ENCODE measurements around the gene PDK1. TPM values are rescaled to one million over a fixed set of nuclear protein-coding genes. Genes with fewer than 3 reads are reported as not detected.

PDK1 gene
- total RNA-seq, 1 donor from 2014 or later = 27.9 TPM

DNA sequence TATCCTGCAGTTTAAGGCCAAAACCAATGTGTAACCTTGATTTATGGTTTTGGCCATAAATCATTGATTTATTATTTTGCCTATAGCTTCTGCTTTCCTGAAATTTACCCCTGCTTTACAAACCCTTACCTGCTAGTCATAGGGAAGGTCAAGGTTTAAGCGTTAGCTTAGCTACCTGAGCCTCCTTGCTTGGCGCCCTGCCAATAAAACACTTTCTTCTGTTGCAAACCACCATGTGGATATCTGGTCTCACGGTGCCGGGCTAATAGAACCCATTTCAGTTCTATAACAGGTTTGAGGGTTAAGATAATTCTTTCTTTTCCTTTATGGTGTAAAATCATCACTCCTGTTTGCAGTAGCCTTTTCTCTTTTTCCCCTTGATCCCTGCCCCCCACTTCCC is 72.2 kb downstream of the PDK1 start:
- Mint-ChIP-seq H3K4me3 (ENCODE audit: unreplicated experiment) (no peak overlapping the region), H3K9me3 (ENCODE audit: low read depth) (peaks cover 5% of the 10 kb centered on the region), H3K36me3 (ENCODE audit: low read depth) (peaks cover 10% of the 10 kb centered on the region), H3K27me3 (ENCODE audit: low read depth) (no peaks in the 10 kb centered on the region), H3K27ac (ENCODE audit: unreplicated experiment) (no peak overlapping the region), H3K4me1 (ENCODE audit: low read depth) (peaks cover 16% of the 10 kb centered on the region)
- TF ChIP-seq, protein P1, sequence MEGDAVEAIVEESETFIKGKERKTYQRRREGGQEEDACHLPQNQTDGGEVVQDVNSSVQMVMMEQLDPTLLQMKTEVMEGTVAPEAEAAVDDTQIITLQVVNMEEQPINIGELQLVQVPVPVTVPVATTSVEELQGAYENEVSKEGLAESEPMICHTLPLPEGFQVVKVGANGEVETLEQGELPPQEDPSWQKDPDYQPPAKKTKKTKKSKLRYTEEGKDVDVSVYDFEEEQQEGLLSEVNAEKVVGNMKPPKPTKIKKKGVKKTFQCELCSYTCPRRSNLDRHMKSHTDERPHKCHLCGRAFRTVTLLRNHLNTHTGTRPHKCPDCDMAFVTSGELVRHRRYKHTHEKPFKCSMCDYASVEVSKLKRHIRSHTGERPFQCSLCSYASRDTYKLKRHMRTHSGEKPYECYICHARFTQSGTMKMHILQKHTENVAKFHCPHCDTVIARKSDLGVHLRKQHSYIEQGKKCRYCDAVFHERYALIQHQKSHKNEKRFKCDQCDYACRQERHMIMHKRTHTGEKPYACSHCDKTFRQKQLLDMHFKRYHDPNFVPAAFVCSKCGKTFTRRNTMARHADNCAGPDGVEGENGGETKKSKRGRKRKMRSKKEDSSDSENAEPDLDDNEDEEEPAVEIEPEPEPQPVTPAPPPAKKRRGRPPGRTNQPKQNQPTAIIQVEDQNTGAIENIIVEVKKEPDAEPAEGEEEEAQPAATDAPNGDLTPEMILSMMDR (IDR thresholded peaks at IDR 0.05) = no peak
- DNase-seq (ENCODE audit: low spot score) = no peak

DNA sequence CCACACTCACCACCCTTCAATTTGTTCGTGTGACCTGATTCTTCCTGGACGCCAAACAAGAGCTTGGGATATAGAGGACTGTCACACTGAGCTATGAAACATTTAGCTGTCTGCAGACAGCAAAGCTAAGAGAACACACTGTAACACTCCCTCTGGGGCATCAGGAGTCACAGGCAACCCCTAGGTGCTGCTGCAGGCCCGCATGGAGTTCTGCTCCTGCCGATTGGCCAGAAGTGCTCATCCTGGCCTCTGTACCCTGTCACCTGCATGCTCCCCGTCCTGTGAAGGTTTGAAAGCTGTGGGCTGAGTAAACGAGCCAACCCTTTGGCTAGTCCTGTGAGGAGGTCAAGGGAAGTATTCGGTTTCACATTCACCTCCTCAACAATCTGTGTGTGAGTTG is 73.7 kb downstream of the PDK1 start:
- no peak for DNase-seq (ENCODE audit: low spot score)
- H3K27me3 Mint-ChIP-seq (ENCODE audit: low read depth) = no peaks in the 10 kb centered on the region
- peaks cover 6% of the 10 kb centered on the region for H3K36me3 Mint-ChIP-seq (ENCODE audit: low read depth)
- H3K27ac Mint-ChIP-seq (ENCODE audit: unreplicated experiment) = no peak overlapping the region
- no peak overlapping the region for H3K4me3 Mint-ChIP-seq (ENCODE audit: unreplicated experiment)
- no peaks in the 10 kb centered on the region for H3K9me3 Mint-ChIP-seq (ENCODE audit: low read depth)
- TF ChIP-seq, protein P1 (IDR thresholded peaks at IDR 0.05) = no peak
- peaks cover 7% of the 10 kb centered on the region for H3K4me1 Mint-ChIP-seq (ENCODE audit: low read depth)

DNA sequence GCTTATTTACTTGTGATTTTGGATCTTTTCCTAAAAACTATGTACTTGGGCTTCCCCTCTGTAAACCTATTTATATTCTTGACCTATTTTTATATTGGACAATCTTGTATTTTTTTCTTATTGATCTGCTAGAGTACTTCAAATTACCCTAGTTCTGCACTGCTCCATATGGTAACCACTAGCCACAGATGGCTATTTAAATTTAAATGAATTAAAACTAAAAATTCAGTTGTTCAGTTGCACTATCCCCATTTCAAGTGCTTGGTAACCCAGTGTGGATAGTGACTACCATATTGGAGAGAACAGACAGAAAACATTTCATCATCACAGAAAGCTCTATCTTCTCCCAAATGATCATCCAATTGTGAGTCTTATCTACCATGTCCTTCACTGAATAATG is 74.3 kb downstream of the PDK1 start:
- Mint-ChIP-seq H3K4me1 (ENCODE audit: low read depth) (peaks cover 7% of the 10 kb centered on the region), H3K9me3 (ENCODE audit: low read depth) (no peaks in the 10 kb centered on the region), H3K4me3 (ENCODE audit: unreplicated experiment) (no peak overlapping the region), H3K27ac (ENCODE audit: unreplicated experiment) (no peak overlapping the region), H3K27me3 (ENCODE audit: low read depth) (no peaks in the 10 kb centered on the region), H3K36me3 (ENCODE audit: low read depth) (peaks cover 6% of the 10 kb centered on the region)
- DNase-seq (ENCODE audit: low spot score) = no peak
- TF ChIP-seq, protein P1 (IDR thresholded peaks at IDR 0.05) = no peak

DNA sequence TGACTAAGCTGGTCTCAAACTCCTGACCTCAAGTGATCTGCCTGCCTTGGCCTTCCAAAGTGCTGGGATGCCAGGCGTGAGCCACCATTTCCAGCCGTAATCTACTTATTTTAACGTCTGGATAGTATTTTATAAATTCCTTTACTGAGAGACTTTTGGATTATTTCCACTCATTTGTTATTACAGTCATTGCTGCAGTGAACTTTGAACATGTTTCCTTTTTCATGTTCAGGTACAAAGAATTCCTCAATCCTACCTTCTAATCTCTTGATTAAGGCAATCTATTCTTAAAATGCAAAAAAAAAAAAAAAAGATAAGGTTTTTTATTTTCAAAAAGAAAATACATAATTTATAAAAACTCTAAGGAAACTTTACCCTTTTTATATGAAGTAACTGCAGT is 78.6 kb downstream of the PDK1 start:
- H3K27me3 Mint-ChIP-seq (ENCODE audit: low read depth) = no peaks in the 10 kb centered on the region
- no peak for DNase-seq (ENCODE audit: low spot score)
- H3K4me1 Mint-ChIP-seq (ENCODE audit: low read depth) = peaks cover 7% of the 10 kb centered on the region
- no peaks in the 10 kb centered on the region for H3K9me3 Mint-ChIP-seq (ENCODE audit: low read depth)
- H3K36me3 Mint-ChIP-seq (ENCODE audit: low read depth) = peaks cover 1% of the 10 kb centered on the region
- no peak overlapping the region for H3K27ac Mint-ChIP-seq (ENCODE audit: unreplicated experiment)
- TF ChIP-seq, protein P1 (IDR thresholded peaks at IDR 0.05) = no peak
- no peak overlapping the region for H3K4me3 Mint-ChIP-seq (ENCODE audit: unreplicated experiment)

DNA sequence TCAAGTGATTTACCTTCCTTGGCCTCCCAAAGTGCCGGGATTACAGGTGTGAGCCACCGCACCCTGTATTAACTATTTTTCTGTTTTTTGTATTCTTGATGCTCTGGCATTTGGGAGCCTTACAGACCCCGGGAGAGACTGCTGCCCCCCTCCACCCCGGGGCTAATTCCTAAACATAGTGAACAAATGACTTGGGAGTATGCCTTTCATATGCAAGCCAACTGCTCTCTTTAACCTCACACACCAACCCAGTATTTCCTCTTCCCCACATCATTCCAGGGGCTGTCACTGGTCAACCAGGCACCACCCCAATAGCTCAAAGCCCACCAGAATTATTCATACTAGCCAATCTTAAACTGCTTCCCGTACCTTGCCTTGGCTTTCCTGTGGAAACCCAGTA is 79.7 kb downstream of the PDK1 start:
- H3K27ac Mint-ChIP-seq (ENCODE audit: unreplicated experiment) = no peak overlapping the region
- H3K4me1 Mint-ChIP-seq (ENCODE audit: low read depth) = peaks cover 7% of the 10 kb centered on the region
- peaks cover 1% of the 10 kb centered on the region for H3K36me3 Mint-ChIP-seq (ENCODE audit: low read depth)
- no peaks in the 10 kb centered on the region for H3K9me3 Mint-ChIP-seq (ENCODE audit: low read depth)
- TF ChIP-seq, protein P1 (IDR thresholded peaks at IDR 0.05) = no peak
- DNase-seq (ENCODE audit: low spot score) = no peak
- H3K4me3 Mint-ChIP-seq (ENCODE audit: unreplicated experiment) = no peak overlapping the region
- no peaks in the 10 kb centered on the region for H3K27me3 Mint-ChIP-seq (ENCODE audit: low read depth)

All from chondrocyte (in vitro differentiated cells).